GM19240 (cell line): ENCODE data around the gene PHF10.
A peak's percentile ranks its signal among the peaks of the same experiment; 100 is the strongest.

Experiments
- DNase-seq: peaks from one replicate; pipeline ENCODE4 v3.0.0; 2011; ENCODE audit warnings: low spot score; ENCODE audit not compliant: insufficient read length

PHF10 gene

DNA sequence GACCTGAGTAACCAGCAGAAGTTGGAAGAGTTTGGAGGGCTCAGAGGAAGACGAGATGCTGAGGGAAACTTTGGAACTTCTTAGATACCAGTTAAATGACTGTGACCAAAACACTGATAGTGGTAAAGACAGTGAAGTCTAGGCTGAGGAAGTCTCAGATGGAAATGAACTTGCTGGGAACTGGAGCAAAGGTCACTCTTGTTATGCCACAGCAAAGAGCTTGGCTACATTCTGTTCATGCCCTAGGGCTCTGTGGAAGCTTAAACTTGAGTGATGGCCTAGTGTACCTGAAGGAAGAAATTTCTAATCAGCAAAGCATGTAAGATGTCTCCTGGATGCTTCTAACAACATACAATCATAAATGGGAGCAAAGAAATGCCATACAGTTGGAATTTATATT, 47.2 kb downstream of the PHF10 start:
- DNase-seq = no peak

DNA sequence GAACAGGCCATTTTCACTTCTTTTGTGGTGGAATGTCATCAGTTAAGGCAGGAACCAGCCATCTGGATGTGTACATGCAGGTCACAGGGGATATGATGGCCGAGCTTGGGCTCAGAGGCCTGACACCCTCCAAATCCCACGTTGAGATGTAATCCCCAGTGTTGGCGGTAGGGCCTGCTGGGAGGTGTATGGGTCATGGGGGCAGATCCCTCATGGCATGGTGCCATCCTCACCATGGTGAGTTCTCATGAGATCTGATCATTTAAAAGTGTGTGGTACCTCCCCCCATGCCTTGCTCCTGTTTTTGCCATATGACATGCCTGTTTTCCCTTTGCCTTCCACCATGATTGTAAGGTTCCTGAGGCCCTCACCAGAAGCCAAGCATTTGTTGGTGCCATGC, 49.3 kb downstream of the PHF10 start:
- DNase-seq = no peak

GRCh38 chr6:169671563-169671962, 52.7 kb downstream of the PHF10 start:
- no peak for DNase-seq

GRCh38 chr6:169669889-169670288, 54.4 kb downstream of the PHF10 start:
- DNase-seq = no peak

- no peak for DNase-seq
Observed at GRCh38 chr6:169669147-169669546, 55.2 kb downstream of the PHF10 start.

DNA sequence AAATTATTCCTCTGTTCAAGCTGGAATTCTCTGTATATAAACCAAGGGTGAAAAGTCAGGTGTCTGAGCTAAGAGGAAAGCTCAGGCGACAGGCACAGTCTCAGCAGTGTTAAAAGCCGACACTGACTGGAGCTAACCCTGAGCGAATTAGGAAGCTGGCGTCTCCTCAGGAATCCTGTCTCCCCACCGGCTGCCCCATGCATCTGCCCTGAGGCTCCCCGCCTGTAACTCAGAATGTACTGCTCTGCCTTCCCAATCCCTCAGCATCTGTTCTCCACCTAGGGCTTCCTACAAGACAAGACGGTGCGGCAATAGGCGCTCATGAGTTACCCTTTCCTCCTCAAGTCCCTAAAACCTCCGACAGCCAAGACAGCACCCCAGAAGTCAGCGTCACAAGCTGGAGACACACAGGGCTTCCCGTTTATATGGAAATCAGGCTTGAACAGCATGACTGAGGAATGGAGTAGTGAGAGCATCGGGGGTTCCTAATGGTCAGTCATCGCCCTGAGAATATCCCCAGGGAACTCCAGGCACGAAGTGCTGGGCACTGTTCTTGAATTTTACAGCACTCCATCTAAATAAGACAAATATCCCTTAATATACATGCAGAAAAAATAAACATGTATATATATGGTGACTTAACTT, 56.0 kb downstream of the PHF10 start:
- DNase-seq = no peak

GRCh38 chr6:169667716-169668115, 56.6 kb downstream of the PHF10 start:
- DNase-seq = no peak

DNA sequence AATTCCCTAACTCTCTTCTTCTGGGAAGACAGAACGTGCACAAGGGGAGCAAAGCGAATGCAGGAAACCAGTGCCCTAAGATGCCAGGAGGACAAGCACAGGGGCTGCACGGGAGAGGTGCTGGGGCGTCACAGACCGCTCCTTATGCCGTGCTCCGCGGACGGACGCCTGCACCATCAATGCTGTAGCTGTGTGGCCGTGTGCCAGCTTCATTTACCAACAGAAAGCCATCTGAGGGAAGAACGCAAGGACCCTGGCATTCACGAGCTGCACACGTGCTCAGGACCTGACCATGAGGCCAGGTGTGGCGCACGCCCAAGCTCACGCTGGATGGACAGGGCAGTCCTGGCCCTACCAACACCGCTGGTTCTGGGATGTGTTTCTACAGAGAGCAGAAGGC, 57.9 kb downstream of the PHF10 start:
- no peak for DNase-seq

GRCh38 chr6:169665289-169665688, 59.0 kb downstream of the PHF10 start:
- no peak for DNase-seq

DNA sequence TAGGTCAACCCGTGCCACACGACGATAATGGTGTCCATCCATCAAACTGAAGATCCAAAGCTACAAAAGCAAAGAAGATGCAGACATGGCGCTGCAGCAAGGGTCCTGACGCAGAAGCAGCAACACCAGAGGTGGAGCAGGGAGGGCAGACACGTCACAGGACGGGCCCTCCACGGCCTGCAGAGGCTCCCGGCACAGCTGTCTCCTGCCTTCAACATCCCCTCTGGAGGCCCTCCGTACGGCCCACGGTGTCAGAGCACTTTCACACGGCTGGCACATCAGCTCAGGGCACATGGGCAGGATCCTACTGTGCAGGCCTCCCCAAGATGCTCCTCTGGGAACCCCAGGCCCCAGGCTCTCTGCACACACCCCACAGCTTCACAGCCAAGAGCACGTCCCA, 60.1 kb downstream of the PHF10 start:
- no peak for DNase-seq

GRCh38 chr6:169663468-169663867, 60.8 kb downstream of the PHF10 start:
- DNase-seq = no peak

- no peak for DNase-seq
Observed at GRCh38 chr6:169661391-169661756, 62.9 kb downstream of the PHF10 start.

DNA sequence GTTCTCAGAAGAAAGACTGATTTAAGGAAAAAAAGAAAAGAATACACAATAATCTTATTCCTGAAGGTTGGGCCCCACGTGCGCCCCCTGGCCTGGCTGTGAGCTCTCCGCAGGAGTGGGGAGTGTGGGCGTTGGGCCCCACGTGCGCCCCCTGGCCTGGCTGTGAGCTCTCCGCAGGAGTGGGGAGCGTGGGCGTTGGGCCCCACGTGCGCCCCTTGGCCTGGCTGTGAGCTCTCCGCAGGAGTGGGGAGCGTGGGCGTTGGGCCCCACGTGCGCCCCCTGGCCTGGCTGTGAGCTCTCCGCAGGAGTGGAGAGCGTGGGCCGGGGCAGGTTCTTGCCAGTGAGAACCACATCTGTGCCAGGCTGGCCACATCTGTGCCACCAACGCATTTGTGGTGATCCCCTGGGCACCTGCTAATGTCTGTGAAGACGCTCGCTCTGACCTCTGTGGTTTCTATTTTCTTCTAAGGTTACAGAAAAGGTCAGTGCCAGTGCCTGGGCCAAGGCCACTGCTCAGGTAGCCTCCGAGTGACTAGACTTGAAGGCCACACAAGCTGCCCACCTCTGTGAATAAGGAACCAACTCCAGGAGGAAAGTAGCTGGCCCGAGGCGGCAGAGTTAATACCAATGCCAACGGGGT, 63.4 kb downstream of the PHF10 start:
- DNase-seq = no peak

GRCh38 chr6:169659820-169660610, 64.3 kb downstream of the PHF10 start:
- DNase-seq = no peak

GRCh38 chr6:169657284-169657610, 67.1 kb downstream of the PHF10 start:
- DNase-seq = no peak

GRCh38 chr6:169656546-169657283, 67.6 kb downstream of the PHF10 start:
- DNase-seq = no peak

- DNase-seq = peak; percentile 65
Observed at GRCh38 chr6:169654598-169655391, 69.5 kb downstream of the PHF10 start.
